HepG2 (cell line): Measurements from ENCODE around the gene TENT5A. TPM values are rescaled to one million over a fixed set of nuclear protein-coding genes. Genes with fewer than 3 reads are reported as not detected.

Experiments used
- ATAC-seq: fragments of 200-7000 bp; cut with Tn5 transposase; 3 replicates; pipeline ENCODE4 v1.9.1; 2020; ENCODE audit warnings: mild to moderate bottlenecking, moderate library complexity
- BruUV-seq: library from RNA; stranded (reverse); fragments of 400-500 nt; replicated peaks from 2 replicates; lab custom pipeline; 2021; lab: Mats Ljungman, UMichigan
- CTCF ChIA-PET: fragments of 300-600 bp; formaldehyde crosslinking; extraction: SDS; loops from one replicate; lab custom pipeline; 2021; ENCODE audit warnings: low total read pairs, inconsistent platforms, low intra/inter-chr PET ratio; lab: Yijun Ruan, JAX
- POLR2A ChIA-PET: fragments of 350-600 bp; sonication (Branson Sonifier 250); formaldehyde crosslinking; loops from one replicate; lab custom pipeline; 2020; ENCODE audit warnings: antibody characterized with exemption, inconsistent platforms; lab: Yijun Ruan, JAX
- DNase-seq: peaks from one replicate; pipeline ENCODE4 v3.0.0-alpha.2; 2015; ENCODE audit warnings: low spot score
- FAIRE-seq: peaks from 3 replicates; lab custom pipeline; 2011; peaks lifted over from hg19 to GRCh38; lab: Jason Lieb, UNC
- H2AFZ ChIP-seq: one replicate; pipeline ENCODE4 v1.6.1; 2011; ENCODE audit warnings: low read length, inconsistent platforms
- H3K27ac ChIP-seq: fragments of 300-600 bp; 3 replicates; pipeline ENCODE4 v1.8.0; 2011; ENCODE audit warnings: mixed run types, mild to moderate bottlenecking, mixed read lengths, low read length, inconsistent platforms; ENCODE audit not compliant: insufficient read depth; ENCODE audit errors: extremely low read length
- H3K27me3 ChIP-seq, 2 experiments: fragments of 200-600 bp in 1 of 2; 2 replicates in 1 of 2; 3 replicates in 1 of 2; pipeline versions ENCODE4 v1.6.0 to v1.8.0; 2011; ENCODE audit warnings: low read length in 2 of 2, mild to moderate bottlenecking in 2 of 2, moderate library complexity in 2 of 2, inconsistent platforms in 1 of 2; ENCODE audit not compliant: insufficient read depth in 2 of 2, control insufficient read depth in 1 of 2
- H3K36me3 ChIP-seq, 2 experiments: fragments of 200-600 bp in 1 of 2; replicated peaks in 1 of 2; 2 replicates in 1 of 2; 3 replicates in 1 of 2; pipeline versions ENCODE4 v1.5.1 to v1.8.0; 2011; ENCODE audit warnings: low read length in 2 of 2, inconsistent platforms in 1 of 2; ENCODE audit not compliant: insufficient read depth in 2 of 2, control insufficient read depth in 1 of 2
- H3K4me1 ChIP-seq: 2 replicates; pipeline ENCODE4 v1.5.1; 2012; ENCODE audit warnings: low read length, inconsistent platforms; ENCODE audit not compliant: insufficient read depth
- H3K4me2 ChIP-seq: 2 replicates; pipeline ENCODE4 v1.6.0; 2011; ENCODE audit warnings: low read depth, low read length, inconsistent platforms
- H3K4me3 ChIP-seq, 3 experiments: fragments of 200-600 bp in 1 of 3; sonication (generic), shearing (Covaris generic) in 1 of 3; replicated peaks in 1 of 3; 2 replicates each; pipeline ENCODE4 v1.5.1; 2011 to 2016; ENCODE audit warnings: low read length in 3 of 3, inconsistent platforms in 2 of 3, low read depth in 2 of 3, mild to moderate bottlenecking in 2 of 3, control low read depth in 1 of 3, mixed read lengths in 1 of 3; ENCODE audit not compliant: insufficient read depth in 1 of 3
- H3K79me2 ChIP-seq: one replicate; pipeline ENCODE4 v1.6.1; 2011; ENCODE audit warnings: low read length, inconsistent platforms; ENCODE audit not compliant: insufficient read depth
- H3K9ac ChIP-seq: 2 replicates; pipeline ENCODE4 v1.6.0; 2011; ENCODE audit warnings: mild to moderate bottlenecking, low read depth, low read length, inconsistent platforms; ENCODE audit not compliant: insufficient read depth
- H3K9me3 ChIP-seq: 2 replicates; pipeline ENCODE4 v1.5.1; 2012; ENCODE audit warnings: mild to moderate bottlenecking, low read length
- H4K20me1 ChIP-seq: 2 replicates; pipeline ENCODE4 v1.6.0; 2011; ENCODE audit warnings: inconsistent platforms, mild to moderate bottlenecking, low read length, moderate library complexity; ENCODE audit not compliant: insufficient read depth
- PAX8 ChIP-seq: sonication (generic); formaldehyde crosslinking; IDR thresholded peaks from 2 replicates; pipeline ENCODE4 v1.8.0; 2022; ENCODE audit warnings: mild to moderate bottlenecking, missing genetic modification reagents, borderline replicate concordance
- PTBP1 ChIP-seq: fragments of 200-400 bp; formaldehyde crosslinking; IDR thresholded peaks from 2 replicates; pipeline ENCODE4 v1.6.1; 2018; ENCODE audit warnings: low read length, low read depth; ENCODE audit not compliant: poor library complexity, severe bottlenecking
- WGBS: methylation state at CpG from one replicate; pipeline ENCODE4 v1.1.6; 2017; ENCODE audit warnings: low lambda C conversion rate; 5-methylcytosine and 5-hydroxymethylcytosine counted together
- in situ Hi-C: cut with HindIII; loops from 2 replicates; pipeline ENCODE4 v1.10.0; 2017; ENCODE audit warnings: low pct_unique_long_range_greater_than_20kb; ENCODE audit not compliant: extremely low pct_ligation_motif_present
- intact Hi-C: fragments of 100-400 bp; cut with micrococcal nuclease; formaldehyde crosslinking; loops from one replicate; pipeline ENCODE4 v1.10.0; 2022; ENCODE audit not compliant: unreplicated experiment
- polyA plus RNA-seq, 8 experiments: library from polyadenylated mRNA; depleted of rRNA in 3 of 8; stranded (reverse) in 7 of 8; unstranded in 1 of 8; fragments of >200 nt; fragmentation: Illumina TruSeq in 4 of 8; extraction: Trizol in 4 of 8; gene quantifications; 2 replicates each; pipeline versions ENCODE4 v1.2.1 to v1.2.3, GENCODE V29; 2011 to 2016; ENCODE audit warnings: low read depth in 4 of 8, missing spikeins in 1 of 8, mixed read lengths in 1 of 8; ENCODE audit not compliant: insufficient read depth in 1 of 8
- total RNA-seq, 5 experiments: library from RNA; depleted of rRNA; stranded (reverse); fragments of >200 nt; fragmentation: Illumina TruSeq; extraction: Trizol; gene quantifications; 2 replicates each; pipeline ENCODE4 v1.2.3, GENCODE V29; 2016; ENCODE audit warnings: low read depth in 1 of 5
- TF ChIP-seq, protein P1 (sequence below): sonication (generic); formaldehyde crosslinking; IDR thresholded peaks from 2 replicates; pipeline ENCODE4 v1.4.0; 2020; ENCODE audit warnings: missing genetic modification reagents
- TF ChIP-seq, protein P2 (sequence below): sonication (generic); formaldehyde crosslinking; IDR thresholded peaks from 2 replicates; pipeline ENCODE4 v1.4.0; 2020; ENCODE audit warnings: low read depth, mild to moderate bottlenecking, missing genetic modification reagents

Gene TENT5A
- total and polyA plus RNA-seq, 2 of the 13 experiments (the other 11 are each of a cell fraction or from before 2014, with no cell fraction given) = 8.0 to 13.8 TPM

DNA sequence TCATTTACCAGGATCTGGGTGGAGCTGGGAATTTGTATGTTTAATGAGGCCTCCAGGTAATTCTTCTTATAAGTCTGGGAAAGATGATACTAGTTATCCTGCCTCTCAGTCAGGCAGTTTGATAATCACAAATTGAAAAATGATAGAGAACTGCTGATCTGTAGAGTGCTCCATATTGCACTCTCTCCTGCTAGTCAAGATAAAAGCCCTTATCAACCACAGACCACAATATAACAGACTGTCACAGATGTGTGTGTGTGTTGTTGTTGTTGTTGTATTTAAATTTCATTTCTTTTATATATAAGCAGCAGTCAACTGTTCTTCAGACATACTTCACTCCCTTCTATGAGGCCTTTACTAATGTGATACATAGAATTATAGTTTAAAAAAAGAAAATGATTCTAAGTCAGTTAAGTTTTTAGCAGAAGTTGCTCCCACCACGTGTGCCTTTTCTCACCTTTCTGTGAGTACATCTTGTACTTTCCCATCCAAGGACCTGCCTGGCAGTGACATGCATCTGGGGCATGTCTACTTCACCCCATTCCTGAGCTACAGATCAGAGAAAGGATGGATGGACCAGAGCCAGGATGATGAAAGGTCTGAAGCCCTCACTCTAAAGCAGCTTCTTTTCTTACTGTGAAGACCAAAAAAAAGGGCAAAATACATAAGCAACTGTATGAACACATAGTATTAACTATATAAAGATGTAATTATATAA is 29.8 kb downstream of the TENT5A start (continued):
- TF ChIP-seq, protein P1, sequence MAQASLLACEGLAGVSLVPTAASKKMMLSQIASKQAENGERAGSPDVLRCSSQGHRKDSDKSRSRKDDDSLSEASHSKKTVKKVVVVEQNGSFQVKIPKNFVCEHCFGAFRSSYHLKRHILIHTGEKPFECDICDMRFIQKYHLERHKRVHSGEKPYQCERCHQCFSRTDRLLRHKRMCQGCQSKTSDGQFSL (CRISPR knock-in tag) = no peak
- TF ChIP-seq PTBP1 = no peak
- TF ChIP-seq, all 625 proteins: peak for 0

DNA sequence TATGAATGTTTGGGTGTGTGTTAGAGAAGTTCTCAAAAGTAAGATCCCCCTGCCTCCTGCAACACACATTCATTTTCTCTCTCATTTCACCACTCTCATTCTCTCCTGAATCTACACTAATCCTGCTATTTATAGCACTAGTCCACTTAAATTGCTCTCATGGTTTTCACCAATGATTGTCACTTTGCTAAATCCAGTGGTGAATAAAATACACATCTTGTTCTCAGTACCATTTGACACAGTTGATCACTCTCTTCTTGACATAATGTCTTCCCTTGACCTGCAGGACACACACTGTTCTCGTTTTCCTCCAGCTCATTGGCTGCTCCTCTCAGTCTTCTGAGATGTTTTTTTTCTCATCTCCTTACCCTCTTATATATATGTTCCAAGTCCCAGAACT is 32.1 kb downstream of the TENT5A start:
- Histone ChIP-seq H3K4me3 (no peak overlapping the region), H3K27me3 (no peaks in the 10 kb centered on the region), H3K4me2 (no peak overlapping the region), H3K79me2 (no peaks in the 10 kb centered on the region), H3K4me1 (no peaks in the 10 kb centered on the region), H2AFZ (no peak overlapping the region), H3K9ac (no peak overlapping the region), H3K9me3 (no peaks in the 10 kb centered on the region), H3K36me3 (no peaks in the 10 kb centered on the region), H4K20me1 (no peaks in the 10 kb centered on the region), H3K27ac (no peak overlapping the region)
- FAIRE-seq (no peak), DNase-seq (no peak), ATAC-seq (no peak)
- TF ChIP-seq PAX8 (CRISPR knock-in tag) = no peak
- TF ChIP-seq, protein P2, sequence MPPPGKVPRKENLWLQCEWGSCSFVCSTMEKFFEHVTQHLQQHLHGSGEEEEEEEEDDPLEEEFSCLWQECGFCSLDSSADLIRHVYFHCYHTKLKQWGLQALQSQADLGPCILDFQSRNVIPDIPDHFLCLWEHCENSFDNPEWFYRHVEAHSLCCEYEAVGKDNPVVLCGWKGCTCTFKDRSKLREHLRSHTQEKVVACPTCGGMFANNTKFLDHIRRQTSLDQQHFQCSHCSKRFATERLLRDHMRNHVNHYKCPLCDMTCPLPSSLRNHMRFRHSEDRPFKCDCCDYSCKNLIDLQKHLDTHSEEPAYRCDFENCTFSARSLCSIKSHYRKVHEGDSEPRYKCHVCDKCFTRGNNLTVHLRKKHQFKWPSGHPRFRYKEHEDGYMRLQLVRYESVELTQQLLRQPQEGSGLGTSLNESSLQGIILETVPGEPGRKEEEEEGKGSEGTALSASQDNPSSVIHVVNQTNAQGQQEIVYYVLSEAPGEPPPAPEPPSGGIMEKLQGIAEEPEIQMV (CRISPR knock-in tag) = no peak
- POLR2A ChIA-PET = no interaction called here
- no TSS peak for BruUV-seq
- CTCF ChIA-PET = no interaction called here
- WGBS = 0% methylated on average over 1 of the region's 1 CpG
- intact Hi-C loops (no loop called here), in situ Hi-C loops (no loop called here)
